Embryonic facial prominence (tissue), 1 donor: Measurements from ENCODE around the gene CELA3A.
"Not testable (repeated sequence)": the region's sequence is repeated elsewhere in the genome, so short reads cannot be mapped to it uniquely, and the experiment has no call there.

ENCODE experiments used
- DNase-seq: peaks from one replicate; pipeline ENCODE4 v3.0.0-alpha.2; 2016; ENCODE audit errors: extremely low spot score

The CELA3A gene

GRCh38 chr1:21981253-21981652 is 20.2 kb upstream of the CELA3A start:
- not testable (repeated sequence) for DNase-seq

- not testable (repeated sequence) for DNase-seq
These were observed 19.3 kb upstream of the CELA3A start for GRCh38 chr1:21982122-21982521.

GRCh38 chr1:21983539-21983938 is 17.9 kb upstream of the CELA3A start:
- not testable (repeated sequence) for DNase-seq

GRCh38 chr1:21985893-21986292 is 15.6 kb upstream of the CELA3A start:
- not testable (repeated sequence) for DNase-seq

GRCh38 chr1:21986386-21986785 is 15.1 kb upstream of the CELA3A start:
- DNase-seq, result not testable (repeated sequence)

- not testable (repeated sequence) for DNase-seq
These were observed 11.6 kb upstream of the CELA3A start for GRCh38 chr1:21989672-21990393.

GRCh38 chr1:21992186-21992585 is 9.3 kb upstream of the CELA3A start:
- DNase-seq, result not testable (repeated sequence)

- not testable (repeated sequence) for DNase-seq
These were observed 6.7 kb upstream of the CELA3A start for GRCh38 chr1:21994716-21995115.

- DNase-seq, result not testable (repeated sequence)
These were observed 4.8 kb upstream of the CELA3A start for GRCh38 chr1:21996663-21996970.

GRCh38 chr1:21997891-21998623 is 3.4 kb upstream of the CELA3A start:
- DNase-seq, result not testable (repeated sequence)

GRCh38 chr1:21998624-21999294 is 2.7 kb upstream of the CELA3A start:
- not testable (repeated sequence) for DNase-seq

GRCh38 chr1:21999645-22000044 is 1.8 kb upstream of the CELA3A start:
- DNase-seq, result not testable (repeated sequence)

GRCh38 chr1:22002461-22002860 is 1.0 kb downstream of the CELA3A start:
- not testable (repeated sequence) for DNase-seq

- not testable (repeated sequence) for DNase-seq
These were observed 1.4 kb downstream of the CELA3A start for GRCh38 chr1:22002875-22003274.

GRCh38 chr1:22003959-22004358 is 2.5 kb downstream of the CELA3A start:
- not testable (repeated sequence) for DNase-seq

- DNase-seq, result not testable (repeated sequence)
These were observed 4.0 kb downstream of the CELA3A start for GRCh38 chr1:22005261-22006149.

- not testable (repeated sequence) for DNase-seq
These were observed 5.3 kb downstream of the CELA3A start for GRCh38 chr1:22006736-22007135.

GRCh38 chr1:22007262-22007661 is 5.8 kb downstream of the CELA3A start:
- DNase-seq, result not testable (repeated sequence)

- DNase-seq, result not testable (repeated sequence)
These were observed 8.1 kb downstream of the CELA3A start for GRCh38 chr1:22009566-22009965.

- not testable (repeated sequence) for DNase-seq
These were observed 11.3 kb downstream of the CELA3A start for GRCh38 chr1:22012752-22013151.

GRCh38 chr1:22014575-22015206 is 13.2 kb downstream of the CELA3A start:
- not testable (repeated sequence) for DNase-seq
